Airway epithelial cell (primary cell): ENCODE data around the gene NR0B2. TPM values are rescaled to one million over a fixed set of nuclear protein-coding genes. Genes with fewer than 3 reads are reported as not detected.

Experiments used
- total RNA-seq: library from RNA; depleted of rRNA; stranded (reverse); fragments of >200 nt; gene quantifications from 2 replicates; pipeline ENCODE4 v1.2.3, GENCODE V29; 2015

The NR0B2 gene, protein sequence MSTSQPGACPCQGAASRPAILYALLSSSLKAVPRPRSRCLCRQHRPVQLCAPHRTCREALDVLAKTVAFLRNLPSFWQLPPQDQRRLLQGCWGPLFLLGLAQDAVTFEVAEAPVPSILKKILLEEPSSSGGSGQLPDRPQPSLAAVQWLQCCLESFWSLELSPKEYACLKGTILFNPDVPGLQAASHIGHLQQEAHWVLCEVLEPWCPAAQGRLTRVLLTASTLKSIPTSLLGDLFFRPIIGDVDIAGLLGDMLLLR
- not detected in 2 replicates for total RNA-seq

DNA sequence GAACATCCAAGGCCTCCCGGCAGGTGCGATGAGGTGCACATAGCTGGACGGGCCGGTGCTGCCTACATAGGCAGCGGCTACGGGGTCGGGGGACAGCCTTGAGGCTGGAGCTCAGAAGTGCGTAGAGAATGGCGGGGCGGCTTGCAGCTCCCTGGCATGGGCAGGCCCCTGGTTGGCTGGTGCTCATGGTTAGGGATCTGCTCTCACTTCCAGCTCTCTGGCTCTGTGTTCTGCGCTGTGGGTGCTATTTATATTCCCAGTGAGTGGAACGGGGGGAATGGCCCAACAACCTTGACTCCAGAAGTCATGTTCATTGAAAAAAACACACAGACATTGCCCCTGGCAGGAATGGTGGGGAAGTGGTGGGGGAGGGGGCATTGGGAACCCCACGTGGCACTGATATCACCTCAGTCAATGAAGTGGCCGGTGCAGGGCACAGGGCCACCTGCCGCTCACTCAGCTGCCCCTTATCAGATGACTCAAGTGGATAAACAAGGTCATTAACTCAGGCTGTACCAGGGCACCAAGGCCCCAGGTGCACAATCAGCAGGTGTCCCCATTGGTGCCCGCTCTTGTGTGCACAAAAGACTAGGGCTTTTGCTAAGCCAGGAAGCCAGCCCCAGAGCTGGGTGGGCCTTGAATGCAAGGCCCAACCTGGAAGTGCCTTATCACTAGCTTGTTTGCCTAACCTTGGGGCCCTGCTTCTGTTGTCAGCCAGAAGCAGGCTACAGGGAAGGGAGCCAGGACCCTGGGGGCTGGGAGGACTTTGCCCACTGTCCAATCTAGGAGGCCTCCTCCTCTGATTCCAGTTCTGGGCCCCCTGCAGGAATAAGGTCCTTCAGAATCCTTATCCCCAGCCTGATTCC, at the start of gene NR0B2:
Gene NR0B2 (minus strand): TSS at position 222 of the 866 bp plus-strand sequence. CDS start 35 bp downstream, at position 187.

DNA sequence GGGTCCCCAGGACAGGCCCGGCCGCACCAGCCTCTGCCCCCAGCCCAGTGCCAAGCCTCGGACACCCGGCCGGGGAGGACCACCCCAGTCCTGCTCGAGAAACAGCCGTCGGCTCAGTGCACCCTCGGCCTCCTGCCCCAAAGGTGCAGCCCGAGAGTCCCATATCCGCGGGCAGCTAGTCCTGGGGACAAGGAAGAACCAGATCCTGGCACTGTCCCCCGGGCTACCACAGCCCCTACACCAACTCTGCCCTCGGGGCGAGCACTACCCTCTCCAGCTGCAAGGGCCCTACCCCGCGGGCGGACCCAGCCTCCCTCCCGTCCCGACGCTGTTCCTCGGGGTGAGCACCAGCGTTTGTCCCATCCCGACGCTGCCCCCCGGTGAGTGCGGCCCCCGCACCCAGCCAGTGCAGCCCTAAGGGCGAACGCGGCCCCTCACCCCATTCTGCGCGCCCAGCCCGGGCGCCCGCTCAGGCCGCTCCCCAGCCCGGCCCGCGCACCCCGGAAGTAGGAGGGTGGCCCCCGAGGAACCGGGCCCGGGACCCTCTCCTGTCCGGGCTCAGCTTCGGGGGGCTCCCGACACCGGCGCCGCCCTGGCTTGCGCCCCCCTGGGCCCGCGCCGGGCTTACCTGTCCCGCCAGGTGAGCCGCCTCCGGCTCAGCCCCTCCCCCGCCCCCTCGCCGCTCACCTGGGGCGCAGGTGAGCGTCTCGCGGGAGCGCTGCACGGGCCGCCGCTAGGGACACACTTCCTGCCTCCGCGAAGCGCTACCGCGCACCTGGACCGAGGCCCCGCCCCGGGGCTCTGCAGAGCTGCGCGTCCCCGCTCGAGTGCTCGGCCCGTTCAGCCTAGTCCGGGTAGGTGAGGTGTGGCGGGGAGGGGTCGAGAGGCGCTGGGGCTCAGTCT, 46.2 kb upstream of the NR0B2 start, which contains the start of gene KDF1:
Gene KDF1 (minus strand): TSS at position 747 of the 903 bp plus-strand sequence. CDS start 8,088 bp downstream, outside the sequence.

DNA sequence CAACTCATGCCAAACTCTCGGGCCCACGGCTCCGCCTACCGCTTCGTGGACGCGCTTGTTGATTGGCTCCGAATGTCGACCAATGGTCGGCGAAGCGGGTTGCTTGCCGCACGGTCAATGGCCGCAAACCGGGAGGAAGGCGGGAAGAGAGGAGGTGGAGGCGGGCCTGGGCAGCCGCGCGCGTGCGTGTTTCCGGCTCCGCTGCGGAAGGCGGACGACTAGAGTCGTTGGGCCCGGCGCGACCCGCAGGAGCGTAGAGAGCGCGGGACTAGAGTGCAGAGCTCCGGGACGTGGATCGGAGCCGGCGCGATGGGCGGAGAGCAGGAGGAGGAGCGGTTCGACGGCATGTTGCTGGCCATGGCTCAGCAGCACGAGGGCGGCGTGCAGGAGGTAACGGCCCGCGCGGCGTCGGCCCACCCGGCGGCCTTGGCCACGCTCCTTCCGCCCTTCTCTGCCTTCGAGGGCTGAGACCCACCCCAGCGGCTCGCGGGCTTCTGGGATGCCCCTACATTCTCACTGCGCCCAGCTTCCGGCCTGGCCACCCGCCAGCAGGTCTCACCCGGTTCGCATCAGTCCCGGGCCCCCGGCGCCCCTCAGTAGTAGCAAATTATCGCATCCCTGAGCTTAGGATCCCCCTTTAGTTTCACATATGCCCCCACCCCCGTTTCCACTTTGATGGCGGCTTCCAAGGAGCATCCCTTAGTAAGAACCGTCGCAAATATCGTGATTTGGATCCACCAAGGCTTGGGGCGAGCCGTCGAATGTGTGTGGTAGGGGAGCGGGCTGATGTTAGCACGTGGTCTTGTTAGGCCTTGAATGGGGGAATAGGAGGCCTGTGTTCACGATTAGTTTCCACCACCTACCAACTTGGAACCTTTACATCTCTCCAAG, 8.0 kb upstream of the NR0B2 start, which contains the start of gene NUDC:
Gene NUDC (plus strand): TSS at position 204 of the 891 bp plus-strand sequence. CDS start 106 bp downstream, at position 310.

DNA sequence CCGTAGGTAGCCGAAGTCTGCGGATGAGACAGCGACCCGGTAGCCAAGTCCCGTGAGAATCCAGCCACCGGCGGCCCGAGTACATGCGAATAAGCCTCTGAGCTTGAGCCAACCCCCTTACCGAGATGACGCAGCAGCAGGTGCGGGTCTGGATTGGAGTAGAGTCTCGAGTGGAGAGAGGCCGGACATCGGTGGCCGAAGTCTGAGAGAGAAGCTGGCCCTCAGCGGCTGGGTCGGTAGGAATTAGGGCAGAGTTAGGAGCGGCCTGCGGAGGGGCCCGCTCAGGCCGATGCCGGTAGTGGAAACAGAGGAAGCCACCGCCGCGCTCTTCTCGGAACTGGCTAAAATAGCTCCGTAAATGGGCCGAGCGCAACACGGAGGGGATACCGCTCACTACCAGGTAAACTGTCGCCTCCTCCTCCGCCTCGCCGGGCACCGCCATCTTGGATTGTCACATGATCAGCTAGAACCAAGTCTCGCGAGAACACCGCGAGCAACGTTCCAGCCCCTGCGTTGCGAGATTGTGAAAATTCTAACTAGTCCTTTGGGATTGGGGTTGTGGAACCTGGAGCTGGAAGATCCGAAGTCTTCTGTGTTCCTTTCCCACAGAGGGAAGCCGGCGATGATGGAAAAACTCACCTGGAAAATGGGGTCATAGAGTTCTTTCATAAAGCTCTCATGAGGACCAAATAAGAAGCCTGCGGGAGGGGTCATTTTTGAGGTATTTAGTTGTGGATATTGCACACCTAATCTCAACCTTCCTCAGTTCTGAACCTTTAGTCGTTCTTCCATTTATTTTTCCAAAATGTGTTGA, 13.6 kb downstream of the NR0B2 start, which contains the start of gene GPATCH3:
Gene GPATCH3 (minus strand): TSS at position 467 of the 814 bp plus-strand sequence. CDS start 25 bp downstream, at position 442.

DNA sequence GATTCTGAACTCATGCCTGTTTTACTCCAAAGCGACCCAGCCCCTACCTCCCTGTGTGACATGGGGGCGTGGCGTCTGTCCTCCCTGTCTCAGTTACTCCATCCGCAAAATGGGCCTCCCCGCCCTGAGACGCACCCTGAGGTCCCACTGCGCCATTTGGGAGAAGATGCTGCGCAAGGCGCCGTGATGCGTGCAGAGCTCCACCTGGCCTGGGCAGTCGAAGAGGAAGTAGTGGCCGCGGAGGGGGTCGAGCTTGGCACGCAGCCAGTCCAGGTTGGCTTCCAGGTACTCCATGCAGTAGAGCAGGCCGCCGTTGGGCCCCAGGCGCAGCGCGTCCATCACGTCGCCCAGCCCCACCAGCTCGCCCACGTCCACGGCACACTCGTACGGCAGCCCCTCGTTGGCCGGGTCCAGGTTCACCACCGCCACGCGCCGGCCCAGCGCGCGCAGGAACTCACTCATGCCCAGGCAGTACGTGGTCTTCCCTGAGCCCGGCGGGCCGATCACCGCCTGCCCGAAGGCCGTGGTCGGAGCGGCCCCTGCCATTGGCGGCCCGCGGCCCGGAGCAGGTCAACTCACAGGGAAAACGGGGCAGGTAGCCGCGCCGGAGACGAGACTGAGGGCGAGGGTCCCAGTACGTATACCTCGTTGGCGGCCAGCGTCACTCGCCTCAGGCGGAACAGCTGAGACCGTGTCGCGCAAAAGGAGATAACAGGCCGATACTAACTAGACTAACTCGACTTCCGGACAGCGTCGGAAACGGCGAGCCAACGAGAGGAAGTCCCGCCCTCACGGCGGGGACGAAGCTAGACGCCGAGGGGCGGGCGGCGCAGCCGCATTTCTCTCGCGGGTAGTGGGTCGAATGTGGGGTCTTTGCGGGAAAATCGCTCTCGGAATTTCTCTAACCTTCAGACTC, 24.0 kb downstream of the NR0B2 start, which contains the start of gene GPN2:
Gene GPN2 (minus strand): TSS at position 733 of the 916 bp plus-strand sequence. CDS start 187 bp downstream, at position 546.

DNA sequence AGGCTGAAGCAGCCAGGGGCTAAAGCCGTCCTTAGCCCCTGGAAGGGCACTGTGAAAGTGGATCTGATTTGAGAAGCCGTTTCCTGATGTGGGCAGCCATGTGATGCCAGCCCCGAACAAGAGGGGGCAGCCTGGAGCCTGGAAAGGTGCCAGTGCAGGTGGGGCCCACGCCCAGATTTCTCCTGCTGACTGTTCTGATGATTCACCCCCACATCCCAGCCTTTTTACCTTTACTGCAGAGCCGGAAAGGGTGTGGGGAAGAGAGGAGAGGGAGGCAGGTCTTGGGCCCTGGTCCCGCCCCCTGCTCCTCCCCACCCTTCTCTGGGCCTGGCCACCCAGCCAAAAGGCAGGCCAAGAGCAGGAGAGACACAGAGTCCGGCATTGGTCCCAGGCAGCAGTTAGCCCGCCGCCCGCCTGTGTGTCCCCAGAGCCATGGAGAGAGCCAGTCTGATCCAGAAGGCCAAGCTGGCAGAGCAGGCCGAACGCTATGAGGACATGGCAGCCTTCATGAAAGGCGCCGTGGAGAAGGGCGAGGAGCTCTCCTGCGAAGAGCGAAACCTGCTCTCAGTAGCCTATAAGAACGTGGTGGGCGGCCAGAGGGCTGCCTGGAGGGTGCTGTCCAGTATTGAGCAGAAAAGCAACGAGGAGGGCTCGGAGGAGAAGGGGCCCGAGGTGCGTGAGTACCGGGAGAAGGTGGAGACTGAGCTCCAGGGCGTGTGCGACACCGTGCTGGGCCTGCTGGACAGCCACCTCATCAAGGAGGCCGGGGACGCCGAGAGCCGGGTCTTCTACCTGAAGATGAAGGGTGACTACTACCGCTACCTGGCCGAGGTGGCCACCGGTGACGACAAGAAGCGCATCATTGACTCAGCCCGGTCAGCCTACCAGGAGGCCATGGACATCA, 50.7 kb downstream of the NR0B2 start, which contains the start of gene SFN:
Gene SFN (plus strand): TSS at position 369 of the 904 bp plus-strand sequence. CDS start 64 bp downstream, at position 433.

Other genes starting within 250 kb of the NR0B2 start
- 15.1 and 29.9 TPM in 2 replicates for gene ARID1A, start 218.0 kb downstream of the NR0B2 start, total RNA-seq
- gene PIGV, start 126.0 kb downstream of the NR0B2 start, total RNA-seq = 7.9 and 13.2 TPM in 2 replicates
- 14.1 and 29.9 TPM in 2 replicates for gene ZDHHC18, start 87.3 kb downstream of the NR0B2 start, total RNA-seq
- 1,524 and 1,633 TPM in 2 replicates for gene SFN, start 50.8 kb downstream of the NR0B2 start, total RNA-seq
- 10.6 and 11.1 TPM in 2 replicates for gene GPN2, start 23.7 kb downstream of the NR0B2 start, total RNA-seq
- gene GPATCH3, start 13.5 kb downstream of the NR0B2 start, total RNA-seq = 7.4 and 21.1 TPM in 2 replicates
- gene NUDC, start 7.8 kb upstream of the NR0B2 start, total RNA-seq = 91.7 and 98.7 TPM in 2 replicates
- gene KDF1, start 46.5 kb upstream of the NR0B2 start, total RNA-seq = 27.2 and 28.5 TPM in 2 replicates
- gene TRNP1, start 79.7 kb upstream of the NR0B2 start, total RNA-seq = 35.4 and 58.9 TPM in 2 replicates
- gene TENT5B, start 98.9 kb upstream of the NR0B2 start, total RNA-seq = 69.3 and 80.0 TPM in 2 replicates
- 18.0 and 35.2 TPM in 2 replicates for gene SLC9A1, start 241.2 kb upstream of the NR0B2 start, total RNA-seq